Bronchial epithelial cell (primary cell): ENCODE data around the gene JMJD6. TPM values are rescaled to one million over a fixed set of nuclear protein-coding genes. Genes with fewer than 3 reads are reported as not detected.
A peak's percentile ranks its signal among the peaks of the same experiment; 100 is the strongest.
"Not testable (repeated sequence)": the region's sequence is repeated elsewhere in the genome, so short reads cannot be mapped to it uniquely, and the experiment has no call there.

Source experiments
- DNase-seq: peaks from one replicate; pipeline ENCODE4 v3.0.0-alpha.2; 2010; ENCODE audit warnings: low read depth
- FAIRE-seq: peaks from 2 replicates; lab custom pipeline; 2011; peaks lifted over from hg19 to GRCh38; lab: Jason Lieb, UNC
- H3K27me3 ChIP-seq: 2 replicates; pipeline ENCODE4 v1.5.1; 2011; ENCODE audit warnings: low read length; ENCODE audit not compliant: control insufficient read depth, insufficient read depth
- H3K36me3 ChIP-seq: 2 replicates; pipeline ENCODE4 v1.5.1; 2011; ENCODE audit warnings: low read length; ENCODE audit not compliant: control insufficient read depth, insufficient read depth
- H3K4me3 ChIP-seq: 2 replicates; pipeline ENCODE4 v1.5.1; 2011; ENCODE audit warnings: mild to moderate bottlenecking, low read depth, low read length, control low read depth
- CTCF ChIP-seq: IDR thresholded peaks from 2 replicates; pipeline ENCODE4 v1.5.1; 2011; ENCODE audit warnings: mild to moderate bottlenecking, moderate library complexity, low read length, control low read depth, inconsistent platforms; ENCODE audit not compliant: insufficient read depth, severe bottlenecking
- total RNA-seq: library from RNA; depleted of rRNA; stranded (reverse); fragments of >200 nt; gene quantifications from 2 replicates; pipeline ENCODE4 v1.2.1, GENCODE V29; 2014

The JMJD6 gene
- total RNA-seq, 1 donor from 2014 or later: 16.6 TPM

- DNase-seq: peak; percentile 33
- H3K4me3 ChIP-seq: peak overlapping the region; percentile 100
- H3K36me3 ChIP-seq: peaks cover 9% of the 10 kb centered on the region
- no peak for TF ChIP-seq CTCF
- no peaks in the 10 kb centered on the region for H3K27me3 ChIP-seq
- FAIRE-seq: no peak
These were observed 8.6 kb upstream of the JMJD6 start for GRCh38 chr17:76735006-76735405.

- peak overlapping the region; percentile 100 for H3K4me3 ChIP-seq
- DNase-seq (peak; percentile 38), FAIRE-seq (no peak)
- H3K27me3 ChIP-seq: no peaks in the 10 kb centered on the region
- peaks cover 9% of the 10 kb centered on the region for H3K36me3 ChIP-seq
- TF ChIP-seq CTCF: no peak
These were observed 7.9 kb upstream of the JMJD6 start for GRCh38 chr17:76734080-76734840.

GRCh38 chr17:76733618-76733957 lies 7.2 kb upstream of the JMJD6 start:
- no peak for TF ChIP-seq CTCF
- Histone ChIP-seq H3K4me3 (no peak overlapping the region), H3K36me3 (peaks cover 9% of the 10 kb centered on the region), H3K27me3 (no peaks in the 10 kb centered on the region)
- DNase-seq (no peak), FAIRE-seq (no peak)

GRCh38 chr17:76732734-76733617 lies 6.6 kb upstream of the JMJD6 start:
- no peak for FAIRE-seq
- Histone ChIP-seq H3K27me3 (no peaks in the 10 kb centered on the region), H3K36me3 (peaks cover 9% of the 10 kb centered on the region), H3K4me3 (no peak overlapping the region)
- TF ChIP-seq CTCF: no peak
- DNase-seq: no peak

- FAIRE-seq, H3K4me3 ChIP-seq, DNase-seq, H3K36me3 ChIP-seq, H3K27me3 ChIP-seq: not testable (repeated sequence)
These were observed 5.7 kb upstream of the JMJD6 start for GRCh38 chr17:76731800-76732733.
